ENCODE measurements around the gene FAM229A. TPM values are rescaled to one million over a fixed set of nuclear protein-coding genes. Genes with fewer than 3 reads are reported as not detected.

The FAM229A gene
- total RNA-seq, 1 donor from 2014 or later, result 4.5 TPM

GRCh38 chr1:32318127-32318869 is 44.0 kb downstream of the FAM229A start:
- H3K27me3 Mint-ChIP-seq (ENCODE audit: low read depth), result no peaks in the 10 kb centered on the region
- H3K9me3 Mint-ChIP-seq (ENCODE audit: low read depth), result no peaks in the 10 kb centered on the region
- H3K4me1 Mint-ChIP-seq (ENCODE audit: low read depth), result peaks cover 8% of the 10 kb centered on the region
- peaks cover 3% of the 10 kb centered on the region for H3K36me3 Mint-ChIP-seq (ENCODE audit: low read depth)
- DNase-seq (ENCODE audit: low spot score), result no peak
- TF ChIP-seq, protein P1, sequence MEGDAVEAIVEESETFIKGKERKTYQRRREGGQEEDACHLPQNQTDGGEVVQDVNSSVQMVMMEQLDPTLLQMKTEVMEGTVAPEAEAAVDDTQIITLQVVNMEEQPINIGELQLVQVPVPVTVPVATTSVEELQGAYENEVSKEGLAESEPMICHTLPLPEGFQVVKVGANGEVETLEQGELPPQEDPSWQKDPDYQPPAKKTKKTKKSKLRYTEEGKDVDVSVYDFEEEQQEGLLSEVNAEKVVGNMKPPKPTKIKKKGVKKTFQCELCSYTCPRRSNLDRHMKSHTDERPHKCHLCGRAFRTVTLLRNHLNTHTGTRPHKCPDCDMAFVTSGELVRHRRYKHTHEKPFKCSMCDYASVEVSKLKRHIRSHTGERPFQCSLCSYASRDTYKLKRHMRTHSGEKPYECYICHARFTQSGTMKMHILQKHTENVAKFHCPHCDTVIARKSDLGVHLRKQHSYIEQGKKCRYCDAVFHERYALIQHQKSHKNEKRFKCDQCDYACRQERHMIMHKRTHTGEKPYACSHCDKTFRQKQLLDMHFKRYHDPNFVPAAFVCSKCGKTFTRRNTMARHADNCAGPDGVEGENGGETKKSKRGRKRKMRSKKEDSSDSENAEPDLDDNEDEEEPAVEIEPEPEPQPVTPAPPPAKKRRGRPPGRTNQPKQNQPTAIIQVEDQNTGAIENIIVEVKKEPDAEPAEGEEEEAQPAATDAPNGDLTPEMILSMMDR (IDR thresholded peaks at IDR 0.05), result no peak
- no peak overlapping the region for H3K27ac Mint-ChIP-seq (ENCODE audit: unreplicated experiment)
- no peak overlapping the region for H3K4me3 Mint-ChIP-seq (ENCODE audit: unreplicated experiment)

DNA sequence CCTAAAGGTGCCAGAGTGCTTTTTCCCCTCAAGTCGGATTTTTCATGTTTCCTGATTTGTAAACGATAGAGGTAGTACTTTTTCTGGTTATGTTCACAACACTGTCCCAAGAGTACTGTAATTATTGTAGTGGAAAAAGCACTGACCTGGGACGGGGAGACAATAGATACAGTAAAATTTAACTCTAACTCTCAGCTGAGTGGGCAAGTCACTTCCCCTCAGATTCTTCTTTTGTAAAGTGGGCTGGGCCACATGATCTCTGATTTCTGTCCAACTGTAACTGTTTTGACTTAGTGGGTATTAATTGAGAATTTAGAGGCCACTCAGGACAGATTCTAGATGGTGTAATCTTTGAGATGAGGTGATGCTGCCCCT is 45.4 kb downstream of the FAM229A start:
- Mint-ChIP-seq H3K9me3 (ENCODE audit: low read depth) (no peaks in the 10 kb centered on the region), H3K36me3 (ENCODE audit: low read depth) (peaks cover 3% of the 10 kb centered on the region), H3K27ac (ENCODE audit: unreplicated experiment) (no peak overlapping the region), H3K4me1 (ENCODE audit: low read depth) (peaks cover 6% of the 10 kb centered on the region), H3K4me3 (ENCODE audit: unreplicated experiment) (no peak overlapping the region), H3K27me3 (ENCODE audit: low read depth) (no peaks in the 10 kb centered on the region)
- TF ChIP-seq, protein P1 (IDR thresholded peaks at IDR 0.05), result no peak
- no peak for DNase-seq (ENCODE audit: low spot score)

DNA sequence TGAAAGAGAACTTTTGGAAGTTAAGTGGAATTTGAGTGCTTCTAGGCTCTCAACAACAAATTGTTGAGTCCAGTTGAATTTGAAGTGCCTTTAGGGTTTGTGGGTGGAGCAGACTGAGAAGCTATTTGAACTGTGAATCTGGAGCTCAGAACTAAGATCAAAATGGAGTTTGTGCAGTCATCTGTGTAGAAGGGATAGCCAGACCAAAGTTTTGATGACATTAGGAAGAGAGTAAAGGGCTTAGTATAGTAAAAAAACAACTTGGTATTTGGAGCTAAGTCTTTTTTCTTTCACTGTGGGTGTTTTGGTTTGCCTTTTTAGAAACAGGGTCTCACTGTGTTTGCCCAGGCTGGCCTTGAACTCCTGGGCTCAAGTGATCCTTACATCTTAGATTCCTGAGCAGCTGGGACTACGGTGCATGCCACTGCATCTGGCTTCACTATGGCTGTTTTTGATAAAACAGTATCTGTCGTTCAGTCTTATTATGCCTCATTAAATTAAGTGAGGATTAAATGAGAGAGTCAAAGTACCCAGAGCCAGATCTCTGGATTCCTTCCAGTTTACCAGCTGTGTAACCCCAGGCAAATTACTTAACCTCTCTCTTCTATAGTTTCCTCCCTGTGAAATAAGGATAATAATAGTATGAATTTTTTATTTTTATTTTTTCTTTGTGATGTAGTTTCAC is 50.4 kb downstream of the FAM229A start:
- H3K4me3 Mint-ChIP-seq (ENCODE audit: unreplicated experiment), result no peak overlapping the region
- no peak overlapping the region for H3K27ac Mint-ChIP-seq (ENCODE audit: unreplicated experiment)
- TF ChIP-seq, protein P1 (IDR thresholded peaks at IDR 0.05), result no peak

More for the DNA sequence above, 50.4 kb downstream of the FAM229A start:
- H3K4me1 Mint-ChIP-seq (ENCODE audit: low read depth), result peaks cover 19% of the 10 kb centered on the region
- no peak for DNase-seq (ENCODE audit: low spot score)
- H3K27me3 Mint-ChIP-seq (ENCODE audit: low read depth), result no peaks in the 10 kb centered on the region
- peaks cover 2% of the 10 kb centered on the region for H3K36me3 Mint-ChIP-seq (ENCODE audit: low read depth)
- H3K9me3 Mint-ChIP-seq (ENCODE audit: low read depth), result no peaks in the 10 kb centered on the region

Other genes starting within 250 kb of the FAM229A start
- 78.3 to 86.7 TPM (median 84.3 TPM) in 3 replicates for gene TXLNA, start 182.8 kb downstream of the FAM229A start, total RNA-seq
- 29.7 to 32.9 TPM (median 30.7 TPM) in 3 replicates for gene CCDC28B, start 161.9 kb downstream of the FAM229A start, total RNA-seq
- 1.5 to 3.3 TPM (median 2.0 TPM) in 3 replicates for gene IQCC, start 156.8 kb downstream of the FAM229A start, total RNA-seq
- gene DCDC2B, start 153.4 kb downstream of the FAM229A start, total RNA-seq, result not detected in 3 replicates
- gene TMEM234, start 140.1 kb downstream of the FAM229A start, total RNA-seq, result 20.8 to 23.9 TPM (median 22.8 TPM) in 3 replicates
- gene EIF3I, start 140.1 kb downstream of the FAM229A start, total RNA-seq, result 120 to 142 TPM (median 131 TPM) in 3 replicates
- gene FAM167B, start 115.3 kb downstream of the FAM229A start, total RNA-seq, result 1.4 to 3.1 TPM (median 2.9 TPM) in 3 replicates
- gene LCK, start 111.2 kb downstream of the FAM229A start, total RNA-seq, result not detected in 3 replicates
- gene HDAC1, start 70.4 kb downstream of the FAM229A start, total RNA-seq, result 50.2 to 54.9 TPM (median 52.9 TPM) in 3 replicates
- gene MARCKSL1, start 26.3 kb downstream of the FAM229A start, total RNA-seq, result 58.8 to 104 TPM (median 103 TPM) in 3 replicates
- gene TSSK3, start 54 bp upstream of the FAM229A start, total RNA-seq, result 0.90 to 2.0 TPM (median 1.7 TPM) in 3 replicates
- 56.6 to 67.0 TPM (median 57.6 TPM) in 3 replicates for gene BSDC1, start 32.0 kb upstream of the FAM229A start, total RNA-seq
- gene ZBTB8B, start 102.6 kb upstream of the FAM229A start, total RNA-seq, result 0.30 to 0.53 TPM (median 0.33 TPM) in 3 replicates
- gene ZBTB8A, start 176.9 kb upstream of the FAM229A start, total RNA-seq, result 11.8 to 13.2 TPM (median 12.7 TPM) in 3 replicates